A549 (cell line): Measurements from ENCODE around the gene RBMS3. TPM values are rescaled to one million over a fixed set of nuclear protein-coding genes. Genes with fewer than 3 reads are reported as not detected.

Experiments
- ATAC-seq, 2 experiments: fragments of 200-7000 bp in 1 of 2; fragments of >200 bp in 1 of 2; cut with Nextera tagmentation in 1 of 2; cut with Tn5 transposase in 1 of 2; 3 replicates each; pipeline versions ENCODE4 v1.8.0 to v1.9.1; 2018 to 2020; ENCODE audit warnings: mild to moderate bottlenecking in 1 of 2, moderate library complexity in 1 of 2
- CTCF ChIA-PET: fragments of 300-600 bp; sonication (Branson Sonifier 250); formaldehyde crosslinking; extraction: SDS; loops from one replicate; lab custom pipeline; 2021; ENCODE audit warnings: antibody characterized with exemption, inconsistent platforms; lab: Yijun Ruan, JAX
- POLR2A ChIA-PET: fragments of 350-600 bp; formaldehyde crosslinking; extraction: SDS; loops from one replicate; lab custom pipeline; 2021; ENCODE audit warnings: antibody characterized with exemption, inconsistent platforms; lab: Yijun Ruan, JAX
- DNase-seq, 2 experiments: peaks; one replicate each; pipeline versions ENCODE4 v3.0.0 to v3.0.0-alpha.2; 2011 to 2016; ENCODE audit warnings: low read depth in 1 of 2, low spot score in 1 of 2
- FAIRE-seq: peaks from 2 replicates; lab custom pipeline; 2011; peaks lifted over from hg19 to GRCh38; lab: Jason Lieb, UNC
- H3K27ac ChIP-seq, 2 experiments: fragments of >200 bp; sonication (Bioruptor Twin); formaldehyde crosslinking; 3 replicates each; pipeline ENCODE4 v1.5.1; 2016 to 2017
- H3K4me1 ChIP-seq: fragments of >200 bp; sonication (Bioruptor Twin); formaldehyde crosslinking; 3 replicates; pipeline ENCODE4 v1.6.1; 2016
- H3K4me2 ChIP-seq: fragments of >200 bp; sonication (Bioruptor Twin); formaldehyde crosslinking; 3 replicates; pipeline ENCODE4 v1.6.1; 2016
- H3K4me3 ChIP-seq: fragments of >200 bp; sonication (Bioruptor Twin); formaldehyde crosslinking; 3 replicates; pipeline ENCODE4 v1.5.1; 2016
- H3K9me3 ChIP-seq: fragments of >200 bp; sonication (Bioruptor Twin); formaldehyde crosslinking; 3 replicates; pipeline ENCODE4 v1.6.1; 2016
- CBX8 ChIP-seq: fragments of 200-600 bp; sonication (generic); IDR thresholded peaks from 2 replicates; pipeline ENCODE4 v1.6.1; 2016
- CHD4 ChIP-seq: fragments of 200-600 bp; sonication (generic); IDR thresholded peaks from 2 replicates; pipeline ENCODE4 v1.6.1; 2016; ENCODE audit warnings: antibody characterized with exemption, mild to moderate bottlenecking, borderline replicate concordance
- EHF ChIP-seq: fragments of 250-450 bp; sonication (Bioruptor Pico); IDR thresholded peaks from 2 replicates; pipeline ENCODE4 v1.5.0; 2020; ENCODE audit warnings: mild to moderate bottlenecking
- EP300 ChIP-seq, 2 experiments: fragments of >200 bp; sonication (Bioruptor Twin); formaldehyde crosslinking; IDR thresholded peaks; 2 replicates in 1 of 2; 3 replicates in 1 of 2; pipeline ENCODE4 v1.6.1; 2016 to 2017
- FOSB ChIP-seq: fragments of 250-450 bp; sonication (Bioruptor Pico); IDR thresholded peaks from 2 replicates; pipeline ENCODE4 v1.5.0; 2020; ENCODE audit warnings: mild to moderate bottlenecking, moderate library complexity
- HDAC2 ChIP-seq: fragments of 200-600 bp; sonication (generic); IDR thresholded peaks from 2 replicates; pipeline ENCODE4 v1.6.1; 2016
- HEYL ChIP-seq: fragments of 250-450 bp; sonication (Bioruptor Pico); IDR thresholded peaks from 2 replicates; pipeline ENCODE4 v1.8.0; 2021; ENCODE audit warnings: mild to moderate bottlenecking, moderate library complexity
- JUN ChIP-seq, 2 experiments: fragments of >200 bp; sonication (Bioruptor Twin); formaldehyde crosslinking; IDR thresholded peaks; 2 replicates in 1 of 2; 3 replicates in 1 of 2; pipeline ENCODE4 v1.6.1; 2016 to 2017
- RAD21 ChIP-seq, 2 experiments: fragments of >200 bp in 1 of 2; sonication (Bioruptor Twin) in 1 of 2; formaldehyde crosslinking in 1 of 2; IDR thresholded peaks in 1 of 2; conservative IDR thresholded peaks in 1 of 2; 2 replicates in 1 of 2; 3 replicates in 1 of 2; pipeline ENCODE4 v1.6.1; 2012 to 2018; ENCODE audit warnings: inconsistent platforms in 1 of 2
- RFX5 ChIP-seq: fragments of 450-650 bp; IDR thresholded peaks from 2 replicates; pipeline ENCODE4 v1.7.1; 2014; ENCODE audit warnings: antibody characterized with exemption, mild to moderate bottlenecking, moderate library complexity
- TP53 ChIP-seq: fragments of 250-450 bp; sonication (Bioruptor Pico); IDR thresholded peaks from 2 replicates; pipeline ENCODE4 v1.5.0; 2021; ENCODE audit warnings: mild to moderate bottlenecking, moderate library complexity
- ZC3H11A ChIP-seq: fragments of 450-650 bp; IDR thresholded peaks from 2 replicates; pipeline ENCODE4 v1.6.1; 2014; ENCODE audit warnings: antibody characterized with exemption, mild to moderate bottlenecking
- WGBS: methylation state at CpG from one replicate; pipeline ENCODE4 v1.1.6; 2017; ENCODE audit errors: missing lambda C conversion rate; 5-methylcytosine and 5-hydroxymethylcytosine counted together
- polyA plus RNA-seq, 4 experiments: library from polyadenylated mRNA; depleted of rRNA in 3 of 4; stranded (reverse); fragments of >200 nt; fragmentation: RNase III in 1 of 4; extraction: RNeasy Plus Mini Kit Qiagen cat#74134 plus additional on column Dnase treatment in 1 of 4; gene quantifications; 2 replicates in 3 of 4; 3 replicates in 1 of 4; pipeline ENCODE4 v1.2.3, GENCODE V29; 2011 to 2017
- TF ChIP-seq, protein P1 (sequence below): fragments of >200 bp; sonication (Bioruptor Twin); formaldehyde crosslinking; IDR thresholded peaks from 3 replicates; pipeline ENCODE4 v1.5.1; 2016
- TF ChIP-seq, protein P2 (sequence below): fragments of >200 bp; sonication (Bioruptor Twin); formaldehyde crosslinking; IDR thresholded peaks from 3 replicates; pipeline ENCODE4 v1.6.1; 2016
- TF ChIP-seq, protein P3 (sequence below): fragments of 250-450 bp; sonication (Bioruptor Pico); IDR thresholded peaks from 2 replicates; pipeline ENCODE4 v1.5.0; 2021; ENCODE audit warnings: mild to moderate bottlenecking, moderate library complexity, borderline replicate concordance
- TF ChIP-seq, protein P4 (sequence below): fragments of >200 bp; sonication (Bioruptor Twin); formaldehyde crosslinking; IDR thresholded peaks from 2 replicates; pipeline ENCODE4 v1.6.1; 2016
- TF ChIP-seq, protein P5 (sequence below): IDR thresholded peaks from 2 replicates; pipeline ENCODE4 v1.6.1; 2012; ENCODE audit warnings: low read depth, borderline replicate concordance

Gene RBMS3
- polyA plus RNA-seq, 2 of the 4 experiments (the other 2 are of a cell fraction) = 0.92 to 4.1 TPM

DNA sequence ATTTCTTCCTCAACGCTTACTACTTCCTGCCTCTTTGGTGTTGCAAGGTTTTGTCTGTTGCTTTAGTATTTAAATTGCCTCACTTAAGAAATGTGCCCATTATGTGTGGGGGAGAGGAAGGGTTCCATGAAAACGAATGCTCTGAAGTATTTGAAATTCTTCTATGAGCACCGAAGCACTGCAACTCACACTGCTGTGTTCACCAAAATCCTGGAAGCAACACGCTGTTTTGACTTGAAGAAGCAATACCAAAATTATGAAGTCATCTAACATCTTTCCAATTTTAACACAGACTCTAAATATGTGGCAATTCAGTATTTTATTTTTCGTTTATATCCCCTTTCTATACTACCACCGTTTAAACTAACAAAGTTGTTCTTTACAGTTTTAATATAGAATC is 101.5 kb downstream of the RBMS3 start (continued):
- TF ChIP-seq, protein P1, sequence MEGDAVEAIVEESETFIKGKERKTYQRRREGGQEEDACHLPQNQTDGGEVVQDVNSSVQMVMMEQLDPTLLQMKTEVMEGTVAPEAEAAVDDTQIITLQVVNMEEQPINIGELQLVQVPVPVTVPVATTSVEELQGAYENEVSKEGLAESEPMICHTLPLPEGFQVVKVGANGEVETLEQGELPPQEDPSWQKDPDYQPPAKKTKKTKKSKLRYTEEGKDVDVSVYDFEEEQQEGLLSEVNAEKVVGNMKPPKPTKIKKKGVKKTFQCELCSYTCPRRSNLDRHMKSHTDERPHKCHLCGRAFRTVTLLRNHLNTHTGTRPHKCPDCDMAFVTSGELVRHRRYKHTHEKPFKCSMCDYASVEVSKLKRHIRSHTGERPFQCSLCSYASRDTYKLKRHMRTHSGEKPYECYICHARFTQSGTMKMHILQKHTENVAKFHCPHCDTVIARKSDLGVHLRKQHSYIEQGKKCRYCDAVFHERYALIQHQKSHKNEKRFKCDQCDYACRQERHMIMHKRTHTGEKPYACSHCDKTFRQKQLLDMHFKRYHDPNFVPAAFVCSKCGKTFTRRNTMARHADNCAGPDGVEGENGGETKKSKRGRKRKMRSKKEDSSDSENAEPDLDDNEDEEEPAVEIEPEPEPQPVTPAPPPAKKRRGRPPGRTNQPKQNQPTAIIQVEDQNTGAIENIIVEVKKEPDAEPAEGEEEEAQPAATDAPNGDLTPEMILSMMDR = no peak
- TF ChIP-seq, protein P2, sequence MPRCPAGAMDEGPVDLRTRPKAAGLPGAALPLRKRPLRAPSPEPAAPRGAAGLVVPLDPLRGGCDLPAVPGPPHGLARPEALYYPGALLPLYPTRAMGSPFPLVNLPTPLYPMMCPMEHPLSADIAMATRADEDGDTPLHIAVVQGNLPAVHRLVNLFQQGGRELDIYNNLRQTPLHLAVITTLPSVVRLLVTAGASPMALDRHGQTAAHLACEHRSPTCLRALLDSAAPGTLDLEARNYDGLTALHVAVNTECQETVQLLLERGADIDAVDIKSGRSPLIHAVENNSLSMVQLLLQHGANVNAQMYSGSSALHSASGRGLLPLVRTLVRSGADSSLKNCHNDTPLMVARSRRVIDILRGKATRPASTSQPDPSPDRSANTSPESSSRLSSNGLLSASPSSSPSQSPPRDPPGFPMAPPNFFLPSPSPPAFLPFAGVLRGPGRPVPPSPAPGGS = no peak
- TF ChIP-seq, all 56 proteins: peak for 0

DNA sequence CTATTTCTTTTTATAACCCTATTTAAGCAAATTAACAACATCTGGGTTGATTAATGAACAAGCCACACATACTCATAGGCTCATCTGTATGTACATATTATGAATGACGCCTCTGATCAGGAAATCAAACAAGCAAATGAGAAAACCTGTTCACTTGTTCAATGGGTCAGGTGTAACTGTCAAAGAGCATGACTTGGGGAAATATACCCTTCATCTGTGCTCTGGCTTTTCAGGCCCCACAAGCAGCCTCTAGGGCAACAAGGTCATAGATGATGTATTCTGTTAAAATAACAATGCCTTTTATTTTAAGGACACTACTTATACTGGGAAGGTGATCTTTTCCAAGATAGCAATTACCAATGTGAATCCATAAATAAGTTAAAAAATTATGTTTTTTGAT is 102.0 kb downstream of the RBMS3 start:
- no peak for TF ChIP-seq HEYL (CRISPR knock-in tag)
- TF ChIP-seq, protein P3, sequence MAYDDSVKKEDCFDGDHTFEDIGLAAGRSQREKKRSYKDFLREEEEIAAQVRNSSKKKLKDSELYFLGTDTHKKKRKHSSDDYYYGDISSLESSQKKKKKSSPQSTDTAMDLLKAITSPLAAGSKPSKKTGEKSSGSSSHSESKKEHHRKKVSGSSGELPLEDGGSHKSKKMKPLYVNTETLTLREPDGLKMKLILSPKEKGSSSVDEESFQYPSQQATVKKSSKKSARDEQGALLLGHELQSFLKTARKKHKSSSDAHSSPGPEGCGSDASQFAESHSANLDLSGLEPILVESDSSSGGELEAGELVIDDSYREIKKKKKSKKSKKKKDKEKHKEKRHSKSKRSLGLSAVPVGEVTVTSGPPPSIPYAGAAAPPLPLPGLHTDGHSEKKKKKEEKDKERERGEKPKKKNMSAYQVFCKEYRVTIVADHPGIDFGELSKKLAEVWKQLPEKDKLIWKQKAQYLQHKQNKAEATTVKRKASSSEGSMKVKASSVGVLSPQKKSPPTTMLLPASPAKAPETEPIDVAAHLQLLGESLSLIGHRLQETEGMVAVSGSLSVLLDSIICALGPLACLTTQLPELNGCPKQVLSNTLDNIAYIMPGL (CRISPR knock-in tag) = no peak
- TF ChIP-seq, protein P4, sequence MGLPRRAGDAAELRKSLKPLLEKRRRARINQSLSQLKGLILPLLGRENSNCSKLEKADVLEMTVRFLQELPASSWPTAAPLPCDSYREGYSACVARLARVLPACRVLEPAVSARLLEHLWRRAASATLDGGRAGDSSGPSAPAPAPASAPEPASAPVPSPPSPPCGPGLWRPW = no peak
- no peak for TF ChIP-seq ZC3H11A
- TF ChIP-seq JUN (IDR thresholded peaks at IDR 0.05) = no peak
- no peak for TF ChIP-seq HDAC2
- TF ChIP-seq, protein P5, sequence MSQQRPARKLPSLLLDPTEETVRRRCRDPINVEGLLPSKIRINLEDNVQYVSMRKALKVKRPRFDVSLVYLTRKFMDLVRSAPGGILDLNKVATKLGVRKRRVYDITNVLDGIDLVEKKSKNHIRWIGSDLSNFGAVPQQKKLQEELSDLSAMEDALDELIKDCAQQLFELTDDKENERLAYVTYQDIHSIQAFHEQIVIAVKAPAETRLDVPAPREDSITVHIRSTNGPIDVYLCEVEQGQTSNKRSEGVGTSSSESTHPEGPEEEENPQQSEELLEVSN = no peak
- TF ChIP-seq FOSB = no peak
- no peak for TF ChIP-seq EHF (CRISPR knock-in tag)
- POLR2A ChIA-PET = no interaction called here

DNA sequence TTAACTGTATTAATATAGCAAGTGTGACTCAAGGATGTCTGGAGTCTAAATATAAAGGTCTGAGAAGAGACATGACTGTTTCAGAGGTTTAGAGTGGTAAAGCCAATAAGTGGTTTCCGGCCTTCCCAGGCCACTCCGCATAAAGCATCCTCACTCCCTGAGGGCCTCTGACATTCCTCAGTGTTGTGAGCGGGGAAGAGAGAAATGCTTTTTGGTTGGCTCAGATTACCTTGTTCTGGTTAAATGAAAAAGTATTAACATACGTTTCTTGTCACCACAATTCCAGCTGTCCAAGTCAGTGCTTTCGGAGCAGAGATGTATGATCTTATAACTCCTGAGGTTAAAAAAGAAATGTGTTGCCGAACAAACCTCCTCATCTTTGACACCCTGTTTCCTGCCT is 103.8 kb downstream of the RBMS3 start:
- Histone ChIP-seq H3K9me3 (no peaks in the 10 kb centered on the region), H3K4me1 (no peaks in the 10 kb centered on the region), H3K27ac (no peak overlapping the region), H3K4me3 (no peak overlapping the region), H3K4me2 (no peak overlapping the region)
- POLR2A ChIA-PET = no interaction called here
- WGBS = 90% methylated on average over 6 of the region's 6 CpGs
- no peak for ATAC-seq
- no peak for TF ChIP-seq RFX5
- TF ChIP-seq, protein P2 = no peak
- no peak for TF ChIP-seq TP53 (CRISPR knock-in tag)
- TF ChIP-seq, protein P1 = no peak
- TF ChIP-seq CHD4 = no peak
- no peak for TF ChIP-seq EP300 (IDR thresholded peaks at IDR 0.05)
- TF ChIP-seq RAD21 (conservative IDR thresholded peaks at IDR 0.05 in 1 of 2, IDR thresholded peaks at IDR 0.05 in 1 of 2) = no peak
- TF ChIP-seq CBX8 = no peak
- CTCF ChIA-PET = no interaction called here
- DNase-seq = no peak
- FAIRE-seq = no peak

More for the DNA sequence above, 102.0 kb downstream of the RBMS3 start:
- Histone ChIP-seq H3K4me1 (no peaks in the 10 kb centered on the region), H3K4me2 (no peak overlapping the region), H3K27ac (no peak overlapping the region), H3K4me3 (no peak overlapping the region), H3K9me3 (no peaks in the 10 kb centered on the region)
- ATAC-seq (no peak), FAIRE-seq (no peak), DNase-seq (no peak)
- CTCF ChIA-PET = no interaction called here
- 85% methylated on average over 1 of the region's 1 CpG for WGBS
